Activated CD8-positive, alpha-beta memory T cell treated with anti-CD3 and anti-CD28 coated beads, Interleukin-2, amount 50 U/mL, for 1 hour (primary cell): ENCODE measurements around the gene DNAJB4.
"Not testable (repeated sequence)": the region's sequence is repeated elsewhere in the genome, so short reads cannot be mapped to it uniquely, and the experiment has no call there.

ENCODE experiments used
- DNase-seq: peaks from one replicate; pipeline ENCODE4 v3.0.0-alpha.2; 2020; ENCODE audit errors: extremely low read depth

Gene DNAJB4

GRCh38 chr1:78064886-78065285 lies 60.1 kb downstream of the DNAJB4 start:
- DNase-seq, result not testable (repeated sequence)
